H9 (cell line): ENCODE measurements around the gene IL20RA. TPM values are rescaled to one million over a fixed set of nuclear protein-coding genes. Genes with fewer than 3 reads are reported as not detected.

ENCODE experiments used
- DNase-seq: peaks from one replicate; pipeline ENCODE4 v3.0.0-alpha.2; 2017
- H2AFZ ChIP-seq: one replicate; pipeline ENCODE4 v1.6.1; 2013; ENCODE audit warnings: mild to moderate bottlenecking, low read length, control low read depth, moderate library complexity
- H2AK5ac ChIP-seq: 2 replicates; pipeline ENCODE4 v1.6.1; 2013; ENCODE audit warnings: low read length, control low read depth, mixed read lengths; ENCODE audit not compliant: insufficient read length
- H2BK120ac ChIP-seq: one replicate; pipeline ENCODE4 v1.6.1; 2013; ENCODE audit warnings: low read depth, mild to moderate bottlenecking, low read length, control low read depth, inconsistent platforms; ENCODE audit not compliant: poor library complexity, severe bottlenecking
- H2BK12ac ChIP-seq: 2 replicates; pipeline ENCODE4 v1.6.1; 2013; ENCODE audit warnings: low read length, control low read depth, mixed read lengths, low read depth; ENCODE audit not compliant: insufficient read length
- H2BK15ac ChIP-seq: 2 replicates; pipeline ENCODE4 v1.6.1; 2013; ENCODE audit warnings: low read depth, low read length, control low read depth
- H2BK20ac ChIP-seq: one replicate; pipeline ENCODE4 v1.6.1; 2013; ENCODE audit warnings: low read depth, mild to moderate bottlenecking, low read length, control low read depth, inconsistent platforms; ENCODE audit not compliant: poor library complexity, severe bottlenecking
- H2BK5ac ChIP-seq: 2 replicates; pipeline ENCODE4 v1.6.1; 2013; ENCODE audit warnings: low read length, control low read depth, mixed read lengths; ENCODE audit not compliant: insufficient read length
- H3K14ac ChIP-seq: 2 replicates; pipeline ENCODE4 v1.6.1; 2013; ENCODE audit warnings: low read length, control low read depth; ENCODE audit not compliant: insufficient read depth
- H3K18ac ChIP-seq: 2 replicates; pipeline ENCODE4 v1.6.1; 2013; ENCODE audit warnings: low read depth, mild to moderate bottlenecking, mixed read lengths, low read length, control low read depth; ENCODE audit not compliant: insufficient read length
- H3K23ac ChIP-seq: 2 replicates; pipeline ENCODE4 v1.6.1; 2013; ENCODE audit warnings: low read length, control low read depth, mixed read lengths, low read depth; ENCODE audit not compliant: insufficient read length
- H3K23me2 ChIP-seq: 2 replicates; pipeline ENCODE4 v1.6.1; 2013; ENCODE audit warnings: low read depth, mild to moderate bottlenecking, mixed read lengths, low read length, control low read depth; ENCODE audit not compliant: insufficient read length, poor library complexity, severe bottlenecking
- H3K27ac ChIP-seq: 2 replicates; pipeline ENCODE4 v1.5.1; 2013; ENCODE audit warnings: low read length, control low read depth, mixed read lengths, low read depth; ENCODE audit not compliant: insufficient read length
- H3K27me3 ChIP-seq: 2 replicates; pipeline ENCODE4 v1.6.1; 2013; ENCODE audit warnings: low read length, control low read depth, inconsistent platforms; ENCODE audit not compliant: insufficient read depth
- H3K4ac ChIP-seq: 2 replicates; pipeline ENCODE4 v1.6.1; 2013; ENCODE audit warnings: low read depth, mild to moderate bottlenecking, control low read depth, inconsistent platforms, low read length, moderate library complexity
- H3K4me1 ChIP-seq: 2 replicates; pipeline ENCODE4 v1.6.1; 2013; ENCODE audit warnings: low read length, control low read depth, inconsistent platforms; ENCODE audit not compliant: insufficient read depth
- H3K4me2 ChIP-seq: 2 replicates; pipeline ENCODE4 v1.6.1; 2013; ENCODE audit warnings: low read length, control low read depth, mixed read lengths; ENCODE audit not compliant: insufficient read length, insufficient read depth
- H3K56ac ChIP-seq: 2 replicates; pipeline ENCODE4 v1.6.1; 2013; ENCODE audit warnings: low read depth, mild to moderate bottlenecking, mixed read lengths, low read length, control low read depth; ENCODE audit not compliant: insufficient read length
- H3K79me1 ChIP-seq: 2 replicates; pipeline ENCODE4 v1.6.1; 2013; ENCODE audit warnings: low read depth, mild to moderate bottlenecking, moderate library complexity, low read length, control low read depth, inconsistent platforms; ENCODE audit not compliant: insufficient read depth, poor library complexity, severe bottlenecking
- H3K79me2 ChIP-seq: 2 replicates; pipeline ENCODE4 v1.6.1; 2013; ENCODE audit warnings: low read length, control low read depth, inconsistent platforms; ENCODE audit not compliant: insufficient read depth
- H3K9ac ChIP-seq: 2 replicates; pipeline ENCODE4 v1.6.1; 2013; ENCODE audit warnings: low read length, control low read depth, mixed read lengths; ENCODE audit not compliant: insufficient read length; ENCODE audit errors: extremely low read depth
- H3K9me3 ChIP-seq: one replicate; pipeline ENCODE4 v1.6.1; 2013; ENCODE audit warnings: low read depth, low read length, inconsistent platforms; ENCODE audit not compliant: control insufficient read depth
- H3T11ph ChIP-seq: one replicate; pipeline ENCODE4 v1.6.1; 2013; ENCODE audit warnings: mild to moderate bottlenecking, low read length, control low read depth, inconsistent platforms
- H4K20me1 ChIP-seq: one replicate; pipeline ENCODE4 v1.6.1; 2013; ENCODE audit not compliant: control insufficient read depth, insufficient read length, insufficient read depth
- H4K5ac ChIP-seq: 2 replicates; pipeline ENCODE4 v1.6.1; 2013; ENCODE audit warnings: low read depth, mild to moderate bottlenecking, mixed read lengths, low read length, control low read depth; ENCODE audit not compliant: insufficient read length
- H4K8ac ChIP-seq: replicated peaks from 2 replicates; pipeline ENCODE4 v1.6.1; 2013; ENCODE audit warnings: low read length, control low read depth, mixed read lengths, low read depth; ENCODE audit not compliant: insufficient read length
- H4K91ac ChIP-seq: 2 replicates; pipeline ENCODE4 v1.6.1; 2013; ENCODE audit warnings: low read depth, mild to moderate bottlenecking, moderate library complexity, mixed read lengths, low read length, control low read depth; ENCODE audit not compliant: insufficient read length
- H3K27ac Mint-ChIP-seq, 3 experiments: 2 replicates in 2 of 3; 3 replicates in 1 of 3; pipeline ENCODE4 v1.8.0; 2020 to 2021; ENCODE audit warnings: mixed read lengths in 3 of 3, mild to moderate bottlenecking in 1 of 3, moderate library complexity in 1 of 3
- H3K27me3 Mint-ChIP-seq: 2 replicates; pipeline ENCODE4 v1.8.0; 2021; ENCODE audit warnings: low read depth, mild to moderate bottlenecking, moderate library complexity, mixed read lengths
- H3K36me3 Mint-ChIP-seq, 3 experiments: 2 replicates in 2 of 3; 3 replicates in 1 of 3; pipeline ENCODE4 v1.8.0; 2020 to 2021; ENCODE audit warnings: low read depth in 3 of 3, mixed read lengths in 3 of 3; ENCODE audit not compliant: insufficient read depth in 1 of 3
- H3K4me1 Mint-ChIP-seq, 2 experiments: 2 replicates each; pipeline ENCODE4 v1.8.0; 2020; ENCODE audit warnings: mixed read lengths in 2 of 2
- H3K4me3 Mint-ChIP-seq, 2 experiments: 2 replicates in 1 of 2; 3 replicates in 1 of 2; pipeline ENCODE4 v1.8.0; 2020 to 2021; ENCODE audit warnings: mild to moderate bottlenecking in 2 of 2, mixed read lengths in 2 of 2, moderate library complexity in 1 of 2
- H3K9me3 Mint-ChIP-seq, 2 experiments: 2 replicates in 1 of 2; 3 replicates in 1 of 2; pipeline ENCODE4 v1.8.0; 2020; ENCODE audit warnings: mild to moderate bottlenecking in 2 of 2, mixed read lengths in 2 of 2, moderate library complexity in 1 of 2
- WGBS: extraction: QIAGEN DNeasy Blood & Tissue Kit; methylation state at CpG from one replicate; pipeline ENCODE4 v1.1.7; 2013; ENCODE audit warnings: missing lambda C conversion rate, low lambda C conversion rate, mixed read lengths; ENCODE audit not compliant: insufficient read length; ENCODE audit errors: extremely low coverage; 5-methylcytosine and 5-hydroxymethylcytosine counted together
- total RNA-seq: library from RNA; stranded (reverse); gene quantifications from 2 replicates; pipeline ENCODE4 v1.2.1, GENCODE V29; 2021
- TF ChIP-seq, protein P1 (sequence below): fragments of 200-600 bp; sonication (generic); conservative IDR thresholded peaks from 3 replicates; pipeline ENCODE4 v1.8.0; 2021; ENCODE audit warnings: antibody characterized with exemption, mild to moderate bottlenecking

Gene IL20RA
- total RNA-seq, 1 experiment from 2014 or later = 0.74 TPM

DNA sequence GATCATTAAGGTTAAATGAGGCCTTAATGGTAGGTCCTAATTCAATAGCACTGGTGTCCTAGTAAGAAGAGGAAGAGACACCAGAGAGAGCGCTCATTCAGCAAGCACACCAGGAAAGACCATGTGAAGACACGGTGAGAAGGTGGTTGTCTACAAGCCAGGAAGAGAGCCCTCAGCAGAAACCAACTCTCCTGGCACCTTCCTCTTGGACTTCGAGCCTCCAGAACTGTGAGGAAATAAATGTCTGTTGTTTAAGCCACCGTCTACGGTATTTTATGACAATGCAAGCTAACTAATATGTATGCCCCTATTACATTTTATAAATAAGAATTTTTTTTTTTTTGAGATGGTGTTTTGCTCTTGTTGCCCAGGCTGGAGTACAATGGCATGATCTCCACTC, 59.3 kb downstream of the IL20RA start:
- Histone ChIP-seq H3K23me2 (peaks cover 7% of the 10 kb centered on the region), H3K27me3 (no peaks in the 10 kb centered on the region), H3K79me2 (no peaks in the 10 kb centered on the region), H3K4me2 (no peak overlapping the region), H3K9me3 (no peaks in the 10 kb centered on the region), H3K79me1 (no peaks in the 10 kb centered on the region), H3K23ac (no peak overlapping the region), H2AK5ac (no peak overlapping the region), H3K4ac (no peak overlapping the region), H3K4me1 (0 out of 2 replicates have a peak, but pooled peaks cover 3% of the 10 kb centered on the region), H2BK120ac (no peak overlapping the region), H3K27ac (no peak overlapping the region), H3K14ac (no peak overlapping the region), H4K91ac (no peak overlapping the region), H3K56ac (no peak overlapping the region), H2AFZ (no peak overlapping the region), H4K8ac (no peak overlapping the region), H2BK15ac (no peak overlapping the region), H2BK20ac (no peak overlapping the region), H4K20me1 (no peaks in the 10 kb centered on the region), H4K5ac (no peak overlapping the region), H3K18ac (no peak overlapping the region), H3T11ph (no peak overlapping the region), H2BK12ac (no peak overlapping the region), H3K9ac (no peak overlapping the region), H2BK5ac (no peak overlapping the region)
- no CpG with 5 or more reads among the region's 5 CpGs for WGBS
- DNase-seq = no peak
- H3K4me1 Mint-ChIP-seq = peaks cover 8% of the 10 kb centered on the region in 2 experiments
- H3K27ac Mint-ChIP-seq = no peak overlapping the region
- no peaks in the 10 kb centered on the region for H3K9me3 Mint-ChIP-seq
- H3K36me3 Mint-ChIP-seq = no peaks in the 10 kb centered on the region; a peak in 1 of 7 replicates
- no peak overlapping the region for H3K4me3 Mint-ChIP-seq
- TF ChIP-seq, protein P1, sequence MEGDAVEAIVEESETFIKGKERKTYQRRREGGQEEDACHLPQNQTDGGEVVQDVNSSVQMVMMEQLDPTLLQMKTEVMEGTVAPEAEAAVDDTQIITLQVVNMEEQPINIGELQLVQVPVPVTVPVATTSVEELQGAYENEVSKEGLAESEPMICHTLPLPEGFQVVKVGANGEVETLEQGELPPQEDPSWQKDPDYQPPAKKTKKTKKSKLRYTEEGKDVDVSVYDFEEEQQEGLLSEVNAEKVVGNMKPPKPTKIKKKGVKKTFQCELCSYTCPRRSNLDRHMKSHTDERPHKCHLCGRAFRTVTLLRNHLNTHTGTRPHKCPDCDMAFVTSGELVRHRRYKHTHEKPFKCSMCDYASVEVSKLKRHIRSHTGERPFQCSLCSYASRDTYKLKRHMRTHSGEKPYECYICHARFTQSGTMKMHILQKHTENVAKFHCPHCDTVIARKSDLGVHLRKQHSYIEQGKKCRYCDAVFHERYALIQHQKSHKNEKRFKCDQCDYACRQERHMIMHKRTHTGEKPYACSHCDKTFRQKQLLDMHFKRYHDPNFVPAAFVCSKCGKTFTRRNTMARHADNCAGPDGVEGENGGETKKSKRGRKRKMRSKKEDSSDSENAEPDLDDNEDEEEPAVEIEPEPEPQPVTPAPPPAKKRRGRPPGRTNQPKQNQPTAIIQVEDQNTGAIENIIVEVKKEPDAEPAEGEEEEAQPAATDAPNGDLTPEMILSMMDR = no peak
- peaks cover 1% of the 10 kb centered on the region; the same call in 1 of the 2 replicates for H3K27me3 Mint-ChIP-seq
